HepG2 (cell line): Measurements from ENCODE around the gene TCF7L2. TPM values are rescaled to one million over a fixed set of nuclear protein-coding genes. Genes with fewer than 3 reads are reported as not detected.

ENCODE experiments used
- CBX2 ChIP-seq, 2 experiments: fragments of 200-600 bp in 1 of 2; sonication (generic); formaldehyde crosslinking in 1 of 2; IDR thresholded peaks; 2 replicates each; pipeline versions ENCODE4 v1.7.0 to v1.8.1; 2018 to 2022; ENCODE audit warnings: low read depth in 2 of 2, low read length in 1 of 2, mild to moderate bottlenecking in 1 of 2, missing genetic modification reagents in 1 of 2
- CBX5 ChIP-seq: sonication (generic); formaldehyde crosslinking; IDR thresholded peaks from 2 replicates; pipeline ENCODE4 v1.4.0; 2020; ENCODE audit warnings: missing genetic modification reagents, borderline replicate concordance
- DNMT3B ChIP-seq: conservative IDR thresholded peaks from 2 replicates; pipeline ENCODE4 v1.6.1; 2016; ENCODE audit warnings: missing biosample characterization, control low read depth
- DPF2 ChIP-seq: sonication (generic); formaldehyde crosslinking; IDR thresholded peaks from 2 replicates; pipeline ENCODE4 v1.4.0; 2020; ENCODE audit warnings: mild to moderate bottlenecking, low read depth, missing genetic modification reagents, borderline replicate concordance
- HMG20A ChIP-seq: IDR thresholded peaks from 2 replicates; pipeline ENCODE4 v1.6.1; 2016; ENCODE audit warnings: borderline replicate concordance
- MTA3 ChIP-seq: sonication (generic); formaldehyde crosslinking; IDR thresholded peaks from 2 replicates; pipeline ENCODE4 v1.4.0; 2020; ENCODE audit warnings: missing genetic modification reagents
- NR2C2 ChIP-seq: sonication (generic); formaldehyde crosslinking; IDR thresholded peaks from 2 replicates; pipeline ENCODE4 v1.4.0; 2020; ENCODE audit warnings: missing genetic modification reagents, mild to moderate bottlenecking, moderate library complexity, borderline replicate concordance
- PCBP1 ChIP-seq: fragments of 200-400 bp; formaldehyde crosslinking; IDR thresholded peaks from 2 replicates; pipeline ENCODE4 v1.6.1; 2017; ENCODE audit warnings: mild to moderate bottlenecking, low read depth, low read length, borderline replicate concordance
- ZNF225 ChIP-seq: sonication (generic); formaldehyde crosslinking; IDR thresholded peaks from 2 replicates; pipeline ENCODE4 v1.4.0; 2020; ENCODE audit warnings: mild to moderate bottlenecking, missing genetic modification reagents
- ZNF264 ChIP-seq: sonication (generic); formaldehyde crosslinking; IDR thresholded peaks from 2 replicates; pipeline ENCODE4 v1.4.0; 2020; ENCODE audit warnings: missing genetic modification reagents
- ZNF407 ChIP-seq: sonication (generic); formaldehyde crosslinking; IDR thresholded peaks from one replicate; pipeline ENCODE4 v1.5.1; 2020; ENCODE audit warnings: mild to moderate bottlenecking, missing genetic modification reagents; ENCODE audit errors: not compliant biosample characterization
- polyA plus RNA-seq, 8 experiments: library from polyadenylated mRNA; depleted of rRNA in 3 of 8; stranded (reverse) in 7 of 8; unstranded in 1 of 8; fragments of >200 nt; fragmentation: Illumina TruSeq in 4 of 8; extraction: Trizol in 4 of 8; gene quantifications; 2 replicates each; pipeline versions ENCODE4 v1.2.1 to v1.2.3, GENCODE V29; 2011 to 2016; ENCODE audit warnings: low read depth in 4 of 8, missing spikeins in 1 of 8, mixed read lengths in 1 of 8; ENCODE audit not compliant: insufficient read depth in 1 of 8
- total RNA-seq, 5 experiments: library from RNA; depleted of rRNA; stranded (reverse); fragments of >200 nt; fragmentation: Illumina TruSeq; extraction: Trizol; gene quantifications; 2 replicates each; pipeline ENCODE4 v1.2.3, GENCODE V29; 2016; ENCODE audit warnings: low read depth in 1 of 5
- TF ChIP-seq, protein P1 (sequence below): sonication (generic); formaldehyde crosslinking; IDR thresholded peaks from 2 replicates; pipeline ENCODE4 v1.4.0; 2020; ENCODE audit warnings: missing genetic modification reagents
- TF ChIP-seq, protein P2 (sequence below), 2 experiments: sonication (generic) in 1 of 2; formaldehyde crosslinking in 1 of 2; IDR thresholded peaks; 2 replicates each; pipeline versions ENCODE4 v1.4.0 to v1.6.1; 2016 to 2020; ENCODE audit warnings: borderline replicate concordance in 1 of 2, low read depth in 1 of 2, mild to moderate bottlenecking in 1 of 2, missing genetic modification reagents in 1 of 2

The TCF7L2 gene
- total and polyA plus RNA-seq, 2 of the 13 experiments (the other 11 are each of a cell fraction or from before 2014, with no cell fraction given): 3.9 to 13.7 TPM

DNA sequence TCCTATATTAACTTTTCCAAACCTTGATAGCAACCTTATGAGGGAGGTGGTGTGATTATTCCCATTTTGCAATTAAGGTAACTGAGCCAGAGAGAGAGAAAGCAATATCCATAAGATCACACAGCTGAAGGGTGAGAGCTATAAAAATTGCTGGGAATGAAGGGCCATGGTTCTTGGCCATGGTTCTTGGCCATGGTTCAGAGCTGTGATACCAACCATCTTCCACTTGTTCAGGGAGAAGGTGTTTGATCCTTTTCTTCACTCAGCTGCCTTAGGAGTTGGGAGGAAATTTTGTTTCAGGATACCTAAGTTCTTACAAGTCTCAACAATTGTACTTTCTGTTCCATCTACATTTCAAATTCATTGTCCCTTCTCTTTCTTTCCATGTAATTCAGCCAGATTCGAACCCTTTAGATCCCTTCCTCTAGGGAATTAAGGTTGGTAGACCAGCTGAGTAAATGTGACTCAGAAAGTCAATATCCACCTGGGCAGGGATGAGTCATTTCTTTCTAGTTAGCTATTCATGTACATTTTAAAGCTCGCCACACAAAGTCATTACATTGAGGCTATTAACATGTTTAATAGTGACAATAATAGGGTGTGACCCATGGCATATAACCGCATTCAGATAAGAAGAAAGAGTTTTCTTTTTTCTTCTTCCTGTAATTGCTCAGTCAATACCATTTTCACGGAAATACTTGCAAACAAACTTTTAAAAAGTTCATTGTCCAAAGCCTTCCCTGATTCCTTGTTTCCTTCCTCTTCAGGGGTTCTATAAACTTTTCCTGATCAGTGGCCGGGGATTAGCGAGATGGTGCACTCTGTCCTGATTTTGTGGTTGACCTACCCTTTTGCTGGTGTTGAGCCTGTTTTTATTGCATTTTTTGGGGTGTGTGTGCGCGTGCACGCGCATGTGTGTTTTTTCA is 143.4 kb downstream of the TCF7L2 start (continued):
- no peak; the same call in 1 of the 2 replicates for TF ChIP-seq NR2C2 (CRISPR knock-in tag)
- TF ChIP-seq CBX5 (CRISPR knock-in tag): no peak
- no peak for TF ChIP-seq MTA3
- TF ChIP-seq DNMT3B (CRISPR knock-in tag): no peak
- TF ChIP-seq, protein P1, sequence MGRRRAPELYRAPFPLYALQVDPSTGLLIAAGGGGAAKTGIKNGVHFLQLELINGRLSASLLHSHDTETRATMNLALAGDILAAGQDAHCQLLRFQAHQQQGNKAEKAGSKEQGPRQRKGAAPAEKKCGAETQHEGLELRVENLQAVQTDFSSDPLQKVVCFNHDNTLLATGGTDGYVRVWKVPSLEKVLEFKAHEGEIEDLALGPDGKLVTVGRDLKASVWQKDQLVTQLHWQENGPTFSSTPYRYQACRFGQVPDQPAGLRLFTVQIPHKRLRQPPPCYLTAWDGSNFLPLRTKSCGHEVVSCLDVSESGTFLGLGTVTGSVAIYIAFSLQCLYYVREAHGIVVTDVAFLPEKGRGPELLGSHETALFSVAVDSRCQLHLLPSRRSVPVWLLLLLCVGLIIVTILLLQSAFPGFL: no peak
- no peak for TF ChIP-seq ZNF225
- no peak for TF ChIP-seq ZNF264 (CRISPR knock-in tag)
- TF ChIP-seq HMG20A (CRISPR knock-in tag): peak; percentile 77; the same call in 1 of the 2 replicates
- no peak for TF ChIP-seq ZNF407
- TF ChIP-seq PCBP1: no peak
- TF ChIP-seq, protein P2, sequence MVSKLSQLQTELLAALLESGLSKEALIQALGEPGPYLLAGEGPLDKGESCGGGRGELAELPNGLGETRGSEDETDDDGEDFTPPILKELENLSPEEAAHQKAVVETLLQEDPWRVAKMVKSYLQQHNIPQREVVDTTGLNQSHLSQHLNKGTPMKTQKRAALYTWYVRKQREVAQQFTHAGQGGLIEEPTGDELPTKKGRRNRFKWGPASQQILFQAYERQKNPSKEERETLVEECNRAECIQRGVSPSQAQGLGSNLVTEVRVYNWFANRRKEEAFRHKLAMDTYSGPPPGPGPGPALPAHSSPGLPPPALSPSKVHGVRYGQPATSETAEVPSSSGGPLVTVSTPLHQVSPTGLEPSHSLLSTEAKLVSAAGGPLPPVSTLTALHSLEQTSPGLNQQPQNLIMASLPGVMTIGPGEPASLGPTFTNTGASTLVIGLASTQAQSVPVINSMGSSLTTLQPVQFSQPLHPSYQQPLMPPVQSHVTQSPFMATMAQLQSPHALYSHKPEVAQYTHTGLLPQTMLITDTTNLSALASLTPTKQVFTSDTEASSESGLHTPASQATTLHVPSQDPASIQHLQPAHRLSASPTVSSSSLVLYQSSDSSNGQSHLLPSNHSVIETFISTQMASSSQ (IDR thresholded peaks at IDR 0.05; ENCODE audit: low read depth): peak; percentile 75; the same call in 1 of the 2 replicates
- TF ChIP-seq, protein P2 (CRISPR knock-in tag; IDR thresholded peaks at IDR 0.05; ENCODE audit: borderline replicate concordance): peak; percentile 72; the same call in 1 of the 2 replicates
- no peak for TF ChIP-seq CBX2 (IDR thresholded peaks at IDR 0.05; ENCODE audit: low read depth, low read length)
- no peak for TF ChIP-seq CBX2 (CRISPR knock-in tag; IDR thresholded peaks at IDR 0.05; ENCODE audit: low read depth)
- peak; percentile 76 for TF ChIP-seq DPF2 (CRISPR knock-in tag)
